GM13977 (cell line): ENCODE measurements around the gene GATAD2A.

Source experiments
- DNase-seq: peaks from one replicate; pipeline ENCODE4 v3.0.0; 2012; ENCODE audit warnings: low spot score
- CTCF ChIP-seq: IDR thresholded peaks from 2 replicates; pipeline ENCODE4 v1.5.1; 2012; ENCODE audit warnings: mild to moderate bottlenecking, control low read depth; ENCODE audit not compliant: insufficient read depth; ENCODE audit errors: extremely low read depth, missing control alignments
- in situ Hi-C: fragments of 300-500 bp; cut with MboI; formaldehyde crosslinking; loops from one replicate; pipeline ENCODE4 v1.12.0; 2022; ENCODE audit warnings: low sequenced_read_pairs, low pct_unique_long_range_greater_than_20kb, mixed read lengths, inconsistent platforms; ENCODE audit not compliant: unreplicated experiment

Gene GATAD2A

DNA sequence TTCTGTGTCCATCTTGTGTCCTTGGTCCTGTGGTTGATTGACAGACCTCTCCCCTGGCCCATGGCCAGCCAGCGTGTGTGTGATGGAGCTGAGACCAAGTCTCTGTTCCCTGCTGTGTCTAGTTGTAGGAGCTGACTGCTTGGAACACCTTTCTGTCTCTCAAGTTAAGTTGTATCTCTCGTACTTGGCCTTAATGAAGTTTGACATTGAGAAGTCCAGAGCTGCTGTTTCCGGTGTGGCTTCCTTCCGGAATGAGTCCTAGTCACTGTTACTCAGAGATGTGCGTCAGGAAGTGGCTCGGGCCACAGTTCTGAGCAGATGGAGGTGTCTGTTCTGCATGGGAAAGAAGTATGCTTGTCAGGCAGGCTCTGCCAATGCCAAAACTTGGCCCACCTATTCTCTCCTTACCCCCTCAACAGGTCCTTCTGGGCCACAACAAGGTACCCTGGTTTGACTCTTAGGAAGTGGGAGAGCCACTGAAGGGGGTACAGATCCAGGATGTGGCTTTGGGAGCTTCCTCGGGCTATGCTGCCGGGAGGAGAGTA lies 54.3 kb downstream of the GATAD2A start:
- DNase-seq, result no peak

DNA sequence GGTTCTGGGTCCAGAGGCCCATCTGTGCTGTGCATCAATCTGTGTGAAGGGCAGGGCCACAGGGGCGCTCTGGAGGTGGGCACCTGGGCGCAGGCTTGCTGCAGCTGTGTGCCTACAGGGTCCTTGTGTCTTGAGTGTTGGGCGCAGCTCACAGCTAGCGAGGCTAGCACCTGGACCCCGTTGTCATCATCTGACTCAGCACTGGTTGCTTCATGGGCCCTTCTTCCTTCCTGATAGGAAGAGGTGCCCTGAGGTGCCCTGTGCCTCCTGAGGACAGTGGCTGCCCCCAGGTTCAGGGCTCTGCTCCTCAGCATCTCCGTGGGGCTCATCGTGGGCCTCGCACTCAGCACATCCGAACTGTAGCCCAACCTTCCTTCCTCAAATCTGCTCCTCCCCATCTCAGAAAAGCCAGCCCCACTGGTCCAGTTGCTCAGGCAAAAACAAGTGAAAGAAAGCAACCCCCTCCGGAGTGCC lies 54.8 kb downstream of the GATAD2A start:
- no peak for DNase-seq
- in situ Hi-C loops, result no loop called here
- TF ChIP-seq CTCF, result no peak

More for the DNA sequence above, 54.3 kb downstream of the GATAD2A start:
- in situ Hi-C loops, result no loop called here
- TF ChIP-seq CTCF, result no peak

DNA sequence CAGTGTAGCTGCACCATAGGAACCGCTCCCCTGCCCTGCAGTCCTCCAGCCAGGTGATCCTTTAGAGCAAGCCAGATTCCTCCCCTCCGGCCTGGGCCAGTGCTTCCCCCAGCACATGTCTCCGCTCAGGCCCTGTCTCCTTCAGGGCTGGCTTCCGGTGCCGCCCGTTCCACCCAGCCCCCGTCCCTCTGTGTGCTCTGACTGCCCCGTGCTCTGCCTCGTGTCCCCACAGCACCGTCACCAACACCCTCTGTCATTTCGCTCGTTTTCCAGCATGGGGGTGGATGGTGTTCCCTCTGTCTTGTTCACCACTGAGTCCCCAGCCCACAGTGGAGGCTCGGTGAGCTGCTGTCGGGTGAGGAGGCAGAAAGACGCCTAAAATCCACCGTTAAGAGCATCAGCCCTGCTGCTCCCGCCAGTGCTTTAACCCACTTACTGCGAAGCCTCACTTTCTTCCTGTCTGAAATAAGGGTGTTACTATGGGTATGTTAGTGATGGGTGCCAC lies 55.3 kb downstream of the GATAD2A start:
- DNase-seq, result no peak
- no peak for TF ChIP-seq CTCF
- in situ Hi-C loops, result no loop called here

- no peak for DNase-seq
- TF ChIP-seq CTCF, result no peak
- in situ Hi-C loops, result no loop called here
Measured at GRCh38 chr19:19461306-19461670, 55.8 kb downstream of the GATAD2A start.

GRCh38 chr19:19461671-19462622 lies 56.5 kb downstream of the GATAD2A start:
- no peak for TF ChIP-seq CTCF
- no peak for DNase-seq
- in situ Hi-C loops, result no loop called here

DNA sequence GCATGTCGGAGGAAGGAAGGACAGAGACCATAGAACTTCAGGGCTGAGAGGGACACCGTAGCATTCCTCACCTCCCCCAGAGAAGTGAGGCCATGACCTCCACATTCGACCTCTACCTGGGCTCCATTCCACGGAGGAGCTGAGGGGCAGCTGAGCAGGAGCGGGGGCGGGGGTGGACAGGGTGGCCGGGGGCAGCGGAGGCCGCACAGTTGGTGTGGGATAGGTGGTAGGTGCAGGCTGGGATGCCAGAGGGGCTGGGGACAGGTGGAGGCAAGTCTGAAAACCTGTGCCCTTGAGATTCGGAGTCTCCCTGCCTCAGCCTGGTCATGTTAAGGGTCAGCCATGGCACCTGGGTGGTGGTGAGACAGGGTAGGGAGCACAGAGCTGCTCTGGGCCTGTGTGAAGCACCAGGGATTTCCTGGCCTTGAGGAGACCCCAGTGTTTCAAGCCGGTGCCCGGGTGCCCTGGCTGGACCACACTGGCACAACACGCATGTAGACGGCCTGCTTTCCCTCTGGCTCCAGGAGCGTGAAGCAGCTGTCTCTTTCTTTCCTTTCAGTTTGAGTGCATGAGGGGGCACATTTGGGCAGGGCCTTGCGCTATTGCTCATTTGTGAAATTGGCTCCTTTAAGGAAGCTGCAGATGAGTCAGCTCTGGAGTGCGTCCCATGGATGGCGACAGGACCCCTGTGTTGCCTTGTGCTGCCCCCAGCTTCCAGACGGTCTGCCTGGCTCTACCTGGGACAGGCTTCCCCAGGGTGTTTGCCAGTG lies 58.1 kb downstream of the GATAD2A start:
- in situ Hi-C loops, result no loop called here
- DNase-seq, result no peak
- TF ChIP-seq CTCF, result no peak
